ENCODE data around the gene HIVEP2. TPM values are rescaled to one million over a fixed set of nuclear protein-coding genes. Genes with fewer than 3 reads are reported as not detected.

The HIVEP2 gene
- total and polyA plus RNA-seq, 2 of the 4 experiments (the other 2 are of a cell fraction), result 4.3 to 11.3 TPM

DNA sequence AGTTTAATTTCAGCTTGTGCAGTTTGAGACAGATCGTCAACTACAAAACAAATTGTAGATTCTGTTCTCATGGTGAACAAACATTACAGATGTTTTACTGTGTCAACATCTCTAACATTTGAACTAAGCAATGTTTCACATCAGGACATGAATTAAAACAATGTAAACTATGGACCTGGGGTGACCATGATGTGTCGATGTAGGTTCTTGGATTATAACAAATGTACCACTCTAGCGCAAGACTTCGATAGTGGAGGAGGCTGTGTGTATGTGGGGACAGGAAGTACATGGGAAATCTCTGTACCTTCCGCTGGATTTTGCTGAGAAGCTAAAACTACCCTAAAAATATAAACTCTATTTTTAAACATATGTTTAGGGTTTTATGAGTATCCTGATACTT, 17.1 kb downstream of the HIVEP2 start:
- Histone ChIP-seq H2BK20ac (ENCODE audit: low read depth, low read length) (no peak overlapping the region), H3K9me3 (ENCODE audit: control insufficient read depth, insufficient read depth, low read length) (no peaks in the 10 kb centered on the region), H3K18ac (ENCODE audit: low read depth, low read length) (no peak overlapping the region), H3K4ac (ENCODE audit: low read depth, low read length) (no peak overlapping the region), H2BK5ac (ENCODE audit: low read depth, low read length, poor library complexity, severe bottlenecking) (peak overlapping the region; percentile 49), H3K36me3 (ENCODE audit: control insufficient read depth, insufficient read depth, low read length) (no peaks in the 10 kb centered on the region), H4K5ac (ENCODE audit: low read depth, low read length) (no peak overlapping the region), H4K8ac (ENCODE audit: low read depth in 2 of 2, low read length in 2 of 2) (0 out of 4 replicates have a peak overlapping the region, but pooled peaks of 1 of the 2 experiments have one; percentile 20), H3K4me2 (ENCODE audit: low read depth, low read length) (peak overlapping the region; percentile 87; the same call in 1 of the 2 replicates), H3K9ac (ENCODE audit: low read depth, low read length) (peak overlapping the region; percentile 9; the same call in 1 of the 2 replicates), H3K27ac (ENCODE audit: insufficient read depth, low read length) (peak overlapping the region; percentile 29; the same call in 1 of the 2 replicates), H3K27me3 (ENCODE audit: control insufficient read depth, insufficient read depth, low read length) (no peaks in the 10 kb centered on the region), H3K4me3 (ENCODE audit: insufficient read depth, low read depth, low read length) (no peak overlapping the region), H2AFZ (replicated peaks; ENCODE audit: low read length, poor library complexity) (no peak overlapping the region), H3K79me1 (ENCODE audit: low read depth in 1 of 2, low read length in 2 of 2) (peaks cover 16 to 44% of the 10 kb centered on the region in 2 experiments; a peak in 3 of 4 replicates), H3K9me1 (ENCODE audit: insufficient read depth, low read length) (no peaks in the 10 kb centered on the region), H3K56ac (ENCODE audit: extremely low read depth, insufficient read depth, low read length) (no peak overlapping the region), H2BK15ac (ENCODE audit: low read depth, low read length) (0 out of 3 replicates have a peak overlapping the region, but pooled peaks have one; percentile 9), H2AK5ac (ENCODE audit: low read depth, low read length) (peak overlapping the region; percentile 42; the same call in 1 of the 2 replicates), H2BK120ac (ENCODE audit: low read depth, low read length) (peak overlapping the region; percentile 16; the same call in 1 of the 2 replicates), H3K4me1 (ENCODE audit: control insufficient read depth, insufficient read depth, low read length) (peaks cover under 1% of the 10 kb centered on the region; the same call in 1 of the 2 replicates), H4K20me1 (ENCODE audit: insufficient read depth, low read length) (no peaks in the 10 kb centered on the region; the same call in 1 of the 2 replicates), H3K14ac (replicated peaks; ENCODE audit: low read depth, low read length) (peak overlapping the region; percentile 64; the same call in 1 of the 2 replicates), H2AK9ac (replicated peaks; ENCODE audit: low read depth, low read length, poor library complexity) (no peak overlapping the region), H4K91ac (ENCODE audit: insufficient read depth, low read depth, low read length) (no peak overlapping the region), H3K23ac (ENCODE audit: low read depth, low read length) (peak overlapping the region; percentile 50)
- TF ChIP-seq, protein P1, sequence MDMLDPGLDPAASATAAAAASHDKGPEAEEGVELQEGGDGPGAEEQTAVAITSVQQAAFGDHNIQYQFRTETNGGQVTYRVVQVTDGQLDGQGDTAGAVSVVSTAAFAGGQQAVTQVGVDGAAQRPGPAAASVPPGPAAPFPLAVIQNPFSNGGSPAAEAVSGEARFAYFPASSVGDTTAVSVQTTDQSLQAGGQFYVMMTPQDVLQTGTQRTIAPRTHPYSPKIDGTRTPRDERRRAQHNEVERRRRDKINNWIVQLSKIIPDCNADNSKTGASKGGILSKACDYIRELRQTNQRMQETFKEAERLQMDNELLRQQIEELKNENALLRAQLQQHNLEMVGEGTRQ (IDR thresholded peaks at IDR 0.05; ENCODE audit: low read depth, low read length), result no peak
- no peak for TF ChIP-seq CHD1 (IDR thresholded peaks at IDR 0.05; ENCODE audit: low read depth, low read length)
- no peak for TF ChIP-seq RAD21 (IDR thresholded peaks at IDR 0.05; ENCODE audit: low read length)
- TF ChIP-seq RCOR1 (IDR thresholded peaks at IDR 0.05; ENCODE audit: insufficient replicate concordance, low read length), result no peak
- TF ChIP-seq BHLHE40 (IDR thresholded peaks at IDR 0.05; ENCODE audit: low read depth, low read length), result no peak
- peak; percentile 39; the same call in 1 of the 2 replicates for TF ChIP-seq POLR2A (IDR thresholded peaks at IDR 0.05; ENCODE audit: low read depth, low read length)
- in situ Hi-C loops (cut with MboI; ENCODE audit: low sequenced_read_pairs) (no loop called here), intact Hi-C loops (cut with micrococcal nuclease) (loop anchor here (1.0 to 5.0 kb wide), 2 partner anchors 25 to 81 kb away; no protein-coding TSS in a partner anchor), dilution Hi-C loops (cut with HindIII; ENCODE audit: low sequenced_read_pairs, unreplicated experiment) (no loop called here)
- no peak for ATAC-seq (ENCODE audit: low read depth)
- ChIA-PET POLR2A (ENCODE audit: unreplicated experiment) (no interaction called here), CTCF (interaction anchor here (1.1 kb wide), 1 partner anchor 234 kb away, joined by 3 read pairs; no protein-coding TSS in a partner anchor)
- no TSS peak for BruUV-seq (replicated peaks)
- no CpG with 5 or more reads among the region's 5 CpGs for WGBS, 2 experiments (ENCODE audit: extremely low coverage in 2 of 2, insufficient read length in 1 of 2)
- peak; percentile 12 for DNase-seq
